OCI-LY3 (cell line): ENCODE data around the gene BRMS1.

Experiments used
- EZH2phosphoT487 ChIP-seq: fragments of 200-600 bp; shearing (Covaris generic); IDR thresholded peaks from 2 replicates; pipeline ENCODE4 v1.6.1; 2018; ENCODE audit warnings: antibody characterized with exemption, mixed run types, low read depth
- TF ChIP-seq, protein P1 (sequence below): fragments of 200-600, 300-600 bp; sonication (generic); IDR thresholded peaks from 2 replicates; pipeline ENCODE4 v1.5.1; 2014; ENCODE audit warnings: antibody characterized with exemption, low read length, low read depth

GRCh38 chr11:66309475-66309874 lies 35.4 kb downstream of the BRMS1 start:
- TF ChIP-seq, protein P1, sequence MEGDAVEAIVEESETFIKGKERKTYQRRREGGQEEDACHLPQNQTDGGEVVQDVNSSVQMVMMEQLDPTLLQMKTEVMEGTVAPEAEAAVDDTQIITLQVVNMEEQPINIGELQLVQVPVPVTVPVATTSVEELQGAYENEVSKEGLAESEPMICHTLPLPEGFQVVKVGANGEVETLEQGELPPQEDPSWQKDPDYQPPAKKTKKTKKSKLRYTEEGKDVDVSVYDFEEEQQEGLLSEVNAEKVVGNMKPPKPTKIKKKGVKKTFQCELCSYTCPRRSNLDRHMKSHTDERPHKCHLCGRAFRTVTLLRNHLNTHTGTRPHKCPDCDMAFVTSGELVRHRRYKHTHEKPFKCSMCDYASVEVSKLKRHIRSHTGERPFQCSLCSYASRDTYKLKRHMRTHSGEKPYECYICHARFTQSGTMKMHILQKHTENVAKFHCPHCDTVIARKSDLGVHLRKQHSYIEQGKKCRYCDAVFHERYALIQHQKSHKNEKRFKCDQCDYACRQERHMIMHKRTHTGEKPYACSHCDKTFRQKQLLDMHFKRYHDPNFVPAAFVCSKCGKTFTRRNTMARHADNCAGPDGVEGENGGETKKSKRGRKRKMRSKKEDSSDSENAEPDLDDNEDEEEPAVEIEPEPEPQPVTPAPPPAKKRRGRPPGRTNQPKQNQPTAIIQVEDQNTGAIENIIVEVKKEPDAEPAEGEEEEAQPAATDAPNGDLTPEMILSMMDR = no peak
- TF ChIP-seq EZH2phosphoT487 = no peak
